ENCODE results near the gene KEAP1.

DNA sequence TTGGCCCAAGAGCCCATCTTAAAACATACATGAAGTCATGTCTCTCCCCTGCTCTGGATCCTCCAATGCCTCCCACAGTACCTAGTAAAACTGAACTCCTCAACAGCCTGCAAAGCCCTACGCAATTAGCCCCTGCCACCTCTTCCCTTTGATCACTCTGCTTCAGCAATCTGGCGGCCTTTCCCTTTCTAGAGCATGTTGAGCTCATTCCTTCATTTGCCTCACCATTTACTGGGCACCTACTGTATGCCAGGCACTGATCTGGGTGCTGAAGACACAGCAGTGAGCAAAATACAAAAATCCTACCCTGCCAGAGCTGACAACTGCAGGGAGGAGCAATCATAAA is 2.9 kb downstream of the KEAP1 start:
- TF ChIP-seq, protein P1, sequence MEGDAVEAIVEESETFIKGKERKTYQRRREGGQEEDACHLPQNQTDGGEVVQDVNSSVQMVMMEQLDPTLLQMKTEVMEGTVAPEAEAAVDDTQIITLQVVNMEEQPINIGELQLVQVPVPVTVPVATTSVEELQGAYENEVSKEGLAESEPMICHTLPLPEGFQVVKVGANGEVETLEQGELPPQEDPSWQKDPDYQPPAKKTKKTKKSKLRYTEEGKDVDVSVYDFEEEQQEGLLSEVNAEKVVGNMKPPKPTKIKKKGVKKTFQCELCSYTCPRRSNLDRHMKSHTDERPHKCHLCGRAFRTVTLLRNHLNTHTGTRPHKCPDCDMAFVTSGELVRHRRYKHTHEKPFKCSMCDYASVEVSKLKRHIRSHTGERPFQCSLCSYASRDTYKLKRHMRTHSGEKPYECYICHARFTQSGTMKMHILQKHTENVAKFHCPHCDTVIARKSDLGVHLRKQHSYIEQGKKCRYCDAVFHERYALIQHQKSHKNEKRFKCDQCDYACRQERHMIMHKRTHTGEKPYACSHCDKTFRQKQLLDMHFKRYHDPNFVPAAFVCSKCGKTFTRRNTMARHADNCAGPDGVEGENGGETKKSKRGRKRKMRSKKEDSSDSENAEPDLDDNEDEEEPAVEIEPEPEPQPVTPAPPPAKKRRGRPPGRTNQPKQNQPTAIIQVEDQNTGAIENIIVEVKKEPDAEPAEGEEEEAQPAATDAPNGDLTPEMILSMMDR (IDR thresholded peaks at IDR 0.05), result no peak
- TF ChIP-seq POLR2A (IDR thresholded peaks at IDR 0.05), result no peak
